ENCODE data around the gene GPR78. TPM values are rescaled to one million over a fixed set of nuclear protein-coding genes. Genes with fewer than 3 reads are reported as not detected.

GPR78 gene
- total RNA-seq, 1 experiment from 2014 or later = 3.4 TPM

- H2BK12ac ChIP-seq (ENCODE audit: insufficient read length, low read depth, low read length) = no peak overlapping the region
- no peak overlapping the region for H2BK15ac ChIP-seq (ENCODE audit: low read depth, low read length)
- peak overlapping the region; percentile 20 to 88 (median 21); a peak in 4 of 7 replicates for H3K27ac Mint-ChIP-seq
- peaks cover 2% of the 10 kb centered on the region for H4K20me1 ChIP-seq (ENCODE audit: control insufficient read depth, insufficient read depth, insufficient read length)
- H2AK5ac ChIP-seq (ENCODE audit: insufficient read length, low read length) = no peak overlapping the region
- H2BK120ac ChIP-seq (ENCODE audit: low read depth, low read length, poor library complexity, severe bottlenecking) = no peak overlapping the region
- no peaks in the 10 kb centered on the region for H3K4me1 ChIP-seq (ENCODE audit: insufficient read depth, low read length)
- TF ChIP-seq CTCF (conservative IDR thresholded peaks at IDR 0.05) = peak; percentile 86
- no peak overlapping the region for H4K91ac ChIP-seq (ENCODE audit: insufficient read length, low read depth, low read length)
- DNase-seq = peak; percentile 75
- no CpG with 5 or more reads among the region's 16 CpGs for WGBS (ENCODE audit: extremely low coverage, insufficient read length, low lambda C conversion rate)
- H3K23me2 ChIP-seq (ENCODE audit: insufficient read length, low read depth, low read length, poor library complexity, severe bottlenecking) = peaks cover 2% of the 10 kb centered on the region
- H2BK5ac ChIP-seq (ENCODE audit: insufficient read length, low read length) = no peak overlapping the region
- H3K4me2 ChIP-seq (ENCODE audit: insufficient read depth, insufficient read length, low read length) = no peak overlapping the region
- peaks cover 4% of the 10 kb centered on the region for H3K27me3 Mint-ChIP-seq (ENCODE audit: low read depth)
- no peak overlapping the region for H3T11ph ChIP-seq (ENCODE audit: low read length)
- H3K36me3 Mint-ChIP-seq (ENCODE audit: insufficient read depth in 1 of 3, low read depth in 3 of 3) = no peaks in the 10 kb centered on the region
- H3K18ac ChIP-seq (ENCODE audit: insufficient read length, low read depth, low read length) = no peak overlapping the region
- H3K4me1 Mint-ChIP-seq = peaks cover 18 to 28% of the 10 kb centered on the region in 2 experiments
- H3K9me3 Mint-ChIP-seq = no peaks in the 10 kb centered on the region; a peak in 1 of 5 replicates
- H3K4ac ChIP-seq (ENCODE audit: low read depth, low read length) = no peak overlapping the region
- no peak overlapping the region for H3K14ac ChIP-seq (ENCODE audit: insufficient read depth, low read length)
- H3K56ac ChIP-seq (ENCODE audit: insufficient read length, low read depth, low read length) = no peak overlapping the region
- no peak overlapping the region for H3K4me3 Mint-ChIP-seq
- H4K5ac ChIP-seq (ENCODE audit: insufficient read length, low read depth, low read length) = no peak overlapping the region
- no peak overlapping the region for H2AFZ ChIP-seq (ENCODE audit: low read length)
- no peak overlapping the region for H3K23ac ChIP-seq (ENCODE audit: insufficient read length, low read depth, low read length)
- H3K27ac ChIP-seq (ENCODE audit: insufficient read length, low read depth, low read length) = no peak overlapping the region
- H3K27me3 ChIP-seq (ENCODE audit: insufficient read depth, low read length) = no peaks in the 10 kb centered on the region
- H3K9ac ChIP-seq (ENCODE audit: extremely low read depth, insufficient read length, low read length) = no peak overlapping the region
- no peak overlapping the region for H4K8ac ChIP-seq (replicated peaks; ENCODE audit: insufficient read length, low read depth, low read length)
- H3K79me1 ChIP-seq (ENCODE audit: insufficient read depth, low read depth, low read length, poor library complexity, severe bottlenecking) = no peaks in the 10 kb centered on the region
- no peaks in the 10 kb centered on the region for H3K79me2 ChIP-seq (ENCODE audit: insufficient read depth, low read length)
- no peak overlapping the region for H2BK20ac ChIP-seq (ENCODE audit: low read depth, low read length, poor library complexity, severe bottlenecking)
- H3K9me3 ChIP-seq (ENCODE audit: control insufficient read depth, low read depth, low read length) = no peaks in the 10 kb centered on the region
Observed at GRCh38 chr4:8547108-8547911, 32.9 kb upstream of the GPR78 start.
